Measurements from ENCODE around the gene IL18R1.

The IL18R1 gene

GRCh38 chr2:102346381-102347130, 9.0 kb upstream of the IL18R1 start:
- no peak for DNase-seq

GRCh38 chr2:102350137-102350793, 5.3 kb upstream of the IL18R1 start:
- DNase-seq, result no peak

GRCh38 chr2:102356381-102356712, 751 bp downstream of the IL18R1 start:
- no peak for DNase-seq

- DNase-seq, result no peak
These were observed 1.1 kb downstream of the IL18R1 start for GRCh38 chr2:102356741-102357140.

- DNase-seq, result no peak
These were observed 2.3 kb downstream of the IL18R1 start for GRCh38 chr2:102357937-102358336.

- DNase-seq, result no peak
These were observed 2.9 kb downstream of the IL18R1 start for GRCh38 chr2:102358496-102358895.

GRCh38 chr2:102359527-102359926, 3.9 kb downstream of the IL18R1 start:
- DNase-seq, result no peak

- DNase-seq, result no peak
These were observed 6.1 kb downstream of the IL18R1 start for GRCh38 chr2:102361632-102362241.

- DNase-seq, result no peak
These were observed 10.2 kb downstream of the IL18R1 start for GRCh38 chr2:102365763-102366162.

GRCh38 chr2:102366406-102367112, 11.0 kb downstream of the IL18R1 start:
- no peak for DNase-seq

- no peak for DNase-seq
These were observed 11.9 kb downstream of the IL18R1 start for GRCh38 chr2:102367331-102367971.

- DNase-seq, result no peak
These were observed 13.0 kb downstream of the IL18R1 start for GRCh38 chr2:102368461-102369109.

- no peak for DNase-seq
These were observed 14.3 kb downstream of the IL18R1 start for GRCh38 chr2:102369866-102370265.

- DNase-seq, result no peak
These were observed 20.5 kb downstream of the IL18R1 start for GRCh38 chr2:102376052-102376591.

- no peak for DNase-seq
These were observed 28.1 kb downstream of the IL18R1 start for GRCh38 chr2:102383722-102384121.

GRCh38 chr2:102385522-102385921, 29.9 kb downstream of the IL18R1 start:
- DNase-seq, result no peak

GRCh38 chr2:102386004-102386403, 30.4 kb downstream of the IL18R1 start:
- DNase-seq, result no peak

- DNase-seq, result no peak
These were observed 31.4 kb downstream of the IL18R1 start for GRCh38 chr2:102386867-102387541.

- DNase-seq, result no peak
These were observed 32.4 kb downstream of the IL18R1 start for GRCh38 chr2:102387763-102388546.

GRCh38 chr2:102391565-102391964, 36.0 kb downstream of the IL18R1 start:
- no peak for DNase-seq

GRCh38 chr2:102392096-102392495, 36.5 kb downstream of the IL18R1 start:
- DNase-seq, result no peak
